Erythroblast (primary cell): ENCODE results near the gene GAS2.

Experiments used
- GATA1 ChIP-seq: IDR thresholded peaks from 2 replicates; pipeline ENCODE4 v1.6.1; 2011; ENCODE audit warnings: low read depth, mild to moderate bottlenecking, control low read depth, low read length, moderate library complexity
- POLR2A ChIP-seq: IDR thresholded peaks from 2 replicates; pipeline ENCODE4 v1.6.1; 2011; ENCODE audit warnings: mild to moderate bottlenecking, low read length

DNA sequence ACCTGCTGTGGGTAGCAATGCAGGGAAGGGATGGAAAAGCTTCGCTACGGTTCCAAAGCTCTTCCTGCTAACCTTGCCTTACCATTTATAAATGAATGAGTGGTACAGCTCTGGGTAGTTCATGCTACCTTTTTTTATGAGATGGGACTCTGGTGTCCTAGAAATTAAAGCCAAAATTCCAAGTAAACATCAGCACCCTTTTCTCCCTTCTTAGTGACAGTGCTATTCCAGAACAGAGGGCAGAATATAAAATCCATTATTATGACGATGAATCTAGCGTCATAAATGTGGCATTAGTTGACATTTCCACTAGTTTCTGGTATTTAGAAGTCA lies 163.6 kb downstream of the GAS2 start:
- no peak for TF ChIP-seq POLR2A
- TF ChIP-seq GATA1 = no peak
